Coronary artery (tissue), 2 donors: ENCODE measurements around the gene MAGI2.

Source experiments
- DNase-seq: peaks from one replicate; pipeline ENCODE4 v3.0.0-alpha.2; 2017; ENCODE audit warnings: low spot score
- H3K27ac ChIP-seq, 2 donors: fragments of 200-600 bp; sonication (generic); one replicate each; pipeline ENCODE4 v1.5.1; 2016 to 2019
- H3K4me3 ChIP-seq: fragments of 200-600 bp; sonication (generic); 2 replicates; pipeline ENCODE4 v1.5.1; 2016; ENCODE audit warnings: mild to moderate bottlenecking, moderate library complexity
- CTCF ChIP-seq: fragments of 200-600 bp; sonication (generic); IDR thresholded peaks from one replicate; pipeline ENCODE4 v1.5.1; 2019; ENCODE audit warnings: antibody characterized with exemption

Gene MAGI2

GRCh38 chr7:79461660-79462059 is 8.2 kb upstream of the MAGI2 start:
- no peak for DNase-seq
- no peak overlapping the region for H3K4me3 ChIP-seq

GRCh38 chr7:79459381-79459780 is 5.9 kb upstream of the MAGI2 start:
- no peak for DNase-seq
- no peak for TF ChIP-seq CTCF
- H3K4me3 ChIP-seq: peak overlapping the region; percentile 12
- H3K27ac ChIP-seq: peak overlapping the region; percentile 56 to 69

More at GRCh38 chr7:79461660-79462059, 8.2 kb upstream of the MAGI2 start:
- TF ChIP-seq CTCF: no peak
- no peak overlapping the region for H3K27ac ChIP-seq

GRCh38 chr7:79458796-79459195 is 5.3 kb upstream of the MAGI2 start:
- no peak for DNase-seq
- TF ChIP-seq CTCF: no peak
- H3K27ac ChIP-seq: peak overlapping the region; percentile 56 to 69
- no peak overlapping the region for H3K4me3 ChIP-seq

GRCh38 chr7:79455173-79455790 is 1.8 kb upstream of the MAGI2 start:
- Histone ChIP-seq H3K27ac (peak overlapping the region; percentile 99), H3K4me3 (peak overlapping the region; percentile 90)
- DNase-seq: no peak
- no peak for TF ChIP-seq CTCF

GRCh38 chr7:79454361-79454960 is 994 bp upstream of the MAGI2 start:
- peak overlapping the region; percentile 99 for H3K27ac ChIP-seq
- no peak for TF ChIP-seq CTCF
- peak; percentile 74 for DNase-seq
- peak overlapping the region; percentile 90 for H3K4me3 ChIP-seq

GRCh38 chr7:79453266-79453557 is 255 bp downstream of the MAGI2 start:
- no peak for TF ChIP-seq CTCF
- peak overlapping the region; percentile 90 for H3K4me3 ChIP-seq

GRCh38 chr7:79452495-79453265 is 787 bp downstream of the MAGI2 start:
- peak; percentile 74 for DNase-seq
- TF ChIP-seq CTCF: no peak
- Histone ChIP-seq H3K27ac (peak overlapping the region; percentile 99), H3K4me3 (peak overlapping the region; percentile 90)

More at GRCh38 chr7:79453266-79453557, 255 bp downstream of the MAGI2 start:
- H3K27ac ChIP-seq: peak overlapping the region; percentile 99
- peak; percentile 70 for DNase-seq
